GM19463 (cell line): ENCODE results near the gene PDE3B.
A peak's percentile ranks its signal among the peaks of the same experiment; 100 is the strongest.
"Not testable (repeated sequence)": the region's sequence is repeated elsewhere in the genome, so short reads cannot be mapped to it uniquely, and the experiment has no call there.

ENCODE experiments used
- ATAC-seq: cut with Tn5 transposase; IDR thresholded peaks from one replicate; pipeline ENCODE4 v1.9.1; 2021; ENCODE audit warnings: mild to moderate bottlenecking, moderate library complexity; ENCODE audit not compliant: unreplicated experiment

Gene PDE3B

DNA sequence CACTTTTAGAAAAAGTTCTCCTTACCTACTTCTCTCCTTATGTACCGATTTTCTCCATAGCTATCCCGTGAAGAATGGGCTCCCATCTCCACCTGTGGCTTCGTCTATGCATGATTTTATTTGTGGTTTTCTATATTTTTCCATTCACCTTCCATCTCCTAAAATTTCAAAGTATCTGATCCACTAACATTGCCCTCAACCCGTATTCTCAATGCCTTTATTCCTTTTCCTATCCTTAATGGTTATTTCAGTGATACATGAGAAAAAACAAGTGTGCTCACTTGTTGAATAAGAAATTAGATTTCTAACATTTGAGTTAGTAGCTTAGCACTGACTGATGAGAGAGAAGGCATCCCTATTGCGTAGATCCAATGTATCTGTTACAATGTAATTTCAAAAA is 231.6 kb downstream of the PDE3B start:
- ATAC-seq = no peak

DNA sequence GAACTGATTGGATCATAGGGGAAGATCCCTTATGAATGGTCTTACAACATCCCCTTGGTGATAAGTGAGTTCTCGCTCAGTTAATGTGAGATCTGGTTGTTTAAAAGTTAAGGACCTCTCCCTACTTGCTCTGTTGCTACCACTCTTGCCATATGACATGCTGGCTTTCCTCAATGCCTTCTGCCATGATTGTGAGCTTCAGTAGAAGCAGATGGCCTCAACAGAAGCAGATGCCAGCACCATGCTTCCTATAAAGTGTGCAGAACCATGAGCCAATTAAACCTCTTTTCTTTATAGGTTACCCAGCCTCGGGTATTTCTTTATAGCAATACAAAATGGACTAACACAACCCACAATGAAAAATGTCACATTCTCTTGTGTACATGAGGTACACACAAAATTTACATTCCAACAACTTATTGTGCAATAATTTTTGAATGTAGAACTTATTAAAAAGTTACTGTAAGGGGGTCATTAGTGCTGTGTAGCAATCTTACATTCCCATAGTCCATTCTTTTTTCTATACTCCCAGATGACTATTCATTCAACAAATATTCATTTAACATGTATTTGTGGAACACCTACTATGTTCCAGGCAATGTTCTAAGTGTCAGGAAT is 238.1 kb downstream of the PDE3B start:
- no peak for ATAC-seq

DNA sequence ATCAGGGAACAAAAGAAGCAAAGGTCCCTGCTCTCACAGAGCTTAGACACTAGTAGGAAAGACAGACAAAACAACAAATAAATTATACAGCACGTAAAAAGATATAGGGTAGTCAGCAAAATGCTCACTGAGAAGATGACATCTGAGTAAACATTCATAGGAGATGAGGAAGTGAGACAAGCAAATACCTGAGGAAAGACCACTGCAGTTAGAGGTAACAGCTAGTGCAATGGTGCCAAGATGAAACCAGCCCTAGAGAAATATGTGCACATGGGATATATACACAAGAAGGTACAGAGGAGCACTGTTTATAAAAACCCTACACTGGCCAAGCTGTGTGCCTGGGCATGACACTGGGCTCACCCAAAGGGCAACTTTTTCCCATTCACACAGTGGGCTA is 238.6 kb downstream of the PDE3B start:
- no peak for ATAC-seq

DNA sequence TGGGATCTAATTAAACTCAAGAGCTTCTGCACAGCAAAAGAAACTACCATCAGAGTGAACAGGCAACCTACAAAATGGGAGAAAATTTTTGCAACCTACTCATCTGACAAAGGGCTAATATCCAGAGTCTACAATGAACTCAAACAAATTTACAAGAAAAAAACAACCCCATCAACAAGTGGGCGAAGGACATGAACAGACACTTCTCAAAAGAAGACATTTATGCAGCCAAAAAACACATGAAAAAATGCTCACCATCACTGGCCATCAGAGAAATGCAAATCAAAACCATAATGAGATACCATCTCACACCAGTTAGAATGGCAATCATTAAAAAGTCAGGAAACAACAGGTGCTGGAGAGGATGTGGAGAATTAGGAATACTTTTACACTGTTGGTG is 240.1 kb downstream of the PDE3B start:
- not testable (repeated sequence) for ATAC-seq

DNA sequence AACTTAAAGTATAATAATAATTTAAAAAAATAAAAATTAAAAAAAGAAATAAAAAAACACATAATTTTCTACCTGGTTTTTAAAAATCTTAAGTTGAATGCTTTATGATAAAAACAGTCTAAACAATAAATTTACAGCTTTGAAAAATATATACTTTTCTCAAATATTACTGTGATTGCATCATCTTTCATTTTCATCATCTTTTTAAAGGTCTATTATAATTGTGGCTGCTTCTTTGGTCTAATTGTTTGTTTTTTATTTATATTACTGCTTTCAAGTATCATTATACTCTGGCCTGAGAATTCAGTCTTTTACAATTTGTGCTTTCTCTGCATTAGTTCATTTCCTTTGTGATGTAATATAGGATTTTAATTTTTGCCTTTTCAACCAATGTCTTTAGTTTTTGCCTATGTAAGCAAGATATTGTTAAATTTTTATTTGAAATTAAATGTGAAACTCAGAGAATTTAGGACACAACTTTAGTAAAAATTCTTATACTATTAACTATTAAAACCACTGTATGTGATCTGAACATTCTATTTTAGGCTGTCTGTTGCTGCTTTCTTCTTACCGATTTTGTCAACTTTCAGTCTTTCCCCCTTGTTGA is 241.2 kb downstream of the PDE3B start:
- no peak for ATAC-seq

DNA sequence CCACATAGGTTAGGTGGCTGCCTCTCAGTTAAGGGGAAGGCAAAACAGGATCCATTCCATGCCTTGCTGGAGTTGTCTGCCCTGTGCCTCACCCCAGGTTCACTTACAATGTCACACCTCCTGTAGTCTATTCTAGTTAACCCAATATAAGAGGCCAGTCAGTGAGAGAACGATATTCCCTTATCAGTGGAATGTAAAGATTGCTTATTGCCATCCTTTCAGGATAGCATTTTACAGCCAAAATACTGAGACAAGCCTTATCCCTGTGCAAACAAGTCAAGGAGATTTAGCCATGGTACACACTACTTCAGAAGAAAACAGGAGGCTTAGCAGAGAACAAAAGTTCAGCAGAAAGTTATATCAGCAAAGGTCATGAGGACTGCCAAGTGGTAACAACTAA is 242.9 kb downstream of the PDE3B start:
- ATAC-seq = no peak

DNA sequence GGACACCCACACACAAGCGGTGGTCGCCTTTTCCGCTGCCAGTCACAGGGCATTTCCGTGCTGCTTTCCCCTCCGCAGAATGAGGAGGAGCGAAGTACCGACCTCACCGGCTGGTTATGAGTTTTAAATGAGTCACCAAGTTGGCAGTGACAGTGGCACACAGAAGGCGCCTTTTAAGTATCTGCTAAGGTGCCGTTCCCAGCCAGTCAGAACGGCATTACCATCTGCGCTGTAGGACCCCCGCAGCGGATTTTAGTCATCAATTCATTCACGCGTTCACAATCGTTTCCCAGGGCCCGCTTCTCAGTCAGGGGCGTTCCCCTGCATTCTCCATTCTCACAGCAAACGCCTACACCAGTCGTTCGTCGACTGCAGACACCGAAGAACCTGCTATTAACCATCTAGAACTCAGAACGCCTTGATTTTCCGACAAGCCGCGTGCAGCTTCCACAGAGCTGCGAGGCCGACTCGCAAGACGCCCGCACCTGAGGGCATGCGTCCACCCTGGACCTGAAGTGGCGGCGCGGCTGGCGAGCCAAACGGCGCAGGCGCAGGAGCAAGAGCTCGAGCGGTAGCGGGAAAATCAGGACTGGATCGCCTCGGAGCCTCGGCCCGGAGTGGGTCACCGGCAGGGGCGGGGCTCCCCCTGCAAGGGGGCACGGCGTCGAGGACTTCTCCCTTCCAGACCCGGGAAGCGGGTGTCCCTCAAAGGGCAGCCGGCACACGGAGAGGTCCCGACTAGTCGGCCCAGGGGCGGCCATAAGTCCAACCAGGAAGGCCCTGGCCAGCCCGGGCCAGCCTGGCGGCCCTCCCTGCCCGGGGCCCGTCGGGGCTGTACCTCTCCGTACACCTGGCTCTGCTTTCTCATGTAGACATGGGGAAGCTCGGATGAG is 247.8 kb downstream of the PDE3B start:
- ATAC-seq = peak; percentile 42

DNA sequence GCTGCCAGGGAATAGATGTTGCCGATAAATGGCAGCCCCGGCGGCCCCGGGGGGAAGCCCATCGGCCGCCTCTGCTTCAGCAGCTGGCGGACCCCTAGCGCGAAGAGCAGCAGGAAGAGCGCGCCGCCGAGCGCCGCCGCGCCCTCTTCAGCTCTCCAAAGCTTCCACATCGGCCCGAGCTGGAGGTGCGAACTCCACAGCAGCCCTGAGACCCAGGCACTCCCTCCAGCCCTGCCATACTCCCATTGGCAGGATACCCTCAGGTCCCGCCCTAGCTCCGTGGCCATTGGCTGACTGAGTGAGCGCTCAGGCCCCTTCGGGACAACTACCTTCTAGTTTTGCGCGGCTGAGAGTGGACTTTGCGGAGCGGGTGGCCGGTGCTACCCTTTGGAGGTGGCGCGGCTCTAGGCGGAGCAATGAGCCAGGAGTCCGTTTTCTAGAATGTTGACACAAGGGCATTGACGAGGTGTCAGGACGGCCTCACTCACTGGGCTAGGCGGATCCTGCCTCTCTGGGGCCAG is 248.5 kb downstream of the PDE3B start, which contains the start of gene CYP2R1:
Gene CYP2R1 (minus strand): TSS at position 196 of the 521 bp plus-strand sequence. CDS start 26 bp downstream, at position 170.
- ATAC-seq = peak; percentile 92

DNA sequence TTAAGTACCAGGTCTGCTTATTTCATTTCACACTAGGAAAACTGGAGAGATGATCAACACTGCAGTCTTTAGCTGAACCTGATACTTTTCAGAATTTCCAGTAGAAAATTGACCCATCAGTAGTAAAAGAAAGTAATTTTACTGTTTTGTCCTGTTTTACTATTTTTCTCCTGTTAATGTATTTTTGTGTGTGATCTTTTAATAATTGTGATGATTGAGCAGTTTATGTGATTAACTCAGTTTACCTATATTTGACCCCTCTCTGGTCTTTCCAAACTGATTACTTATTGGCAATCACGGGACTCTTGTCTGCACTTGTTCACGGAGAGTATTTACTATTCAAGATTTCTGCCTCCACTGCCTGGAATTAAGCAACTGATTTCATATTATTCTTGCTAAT is 249.0 kb downstream of the PDE3B start:
- no peak for ATAC-seq

DNA sequence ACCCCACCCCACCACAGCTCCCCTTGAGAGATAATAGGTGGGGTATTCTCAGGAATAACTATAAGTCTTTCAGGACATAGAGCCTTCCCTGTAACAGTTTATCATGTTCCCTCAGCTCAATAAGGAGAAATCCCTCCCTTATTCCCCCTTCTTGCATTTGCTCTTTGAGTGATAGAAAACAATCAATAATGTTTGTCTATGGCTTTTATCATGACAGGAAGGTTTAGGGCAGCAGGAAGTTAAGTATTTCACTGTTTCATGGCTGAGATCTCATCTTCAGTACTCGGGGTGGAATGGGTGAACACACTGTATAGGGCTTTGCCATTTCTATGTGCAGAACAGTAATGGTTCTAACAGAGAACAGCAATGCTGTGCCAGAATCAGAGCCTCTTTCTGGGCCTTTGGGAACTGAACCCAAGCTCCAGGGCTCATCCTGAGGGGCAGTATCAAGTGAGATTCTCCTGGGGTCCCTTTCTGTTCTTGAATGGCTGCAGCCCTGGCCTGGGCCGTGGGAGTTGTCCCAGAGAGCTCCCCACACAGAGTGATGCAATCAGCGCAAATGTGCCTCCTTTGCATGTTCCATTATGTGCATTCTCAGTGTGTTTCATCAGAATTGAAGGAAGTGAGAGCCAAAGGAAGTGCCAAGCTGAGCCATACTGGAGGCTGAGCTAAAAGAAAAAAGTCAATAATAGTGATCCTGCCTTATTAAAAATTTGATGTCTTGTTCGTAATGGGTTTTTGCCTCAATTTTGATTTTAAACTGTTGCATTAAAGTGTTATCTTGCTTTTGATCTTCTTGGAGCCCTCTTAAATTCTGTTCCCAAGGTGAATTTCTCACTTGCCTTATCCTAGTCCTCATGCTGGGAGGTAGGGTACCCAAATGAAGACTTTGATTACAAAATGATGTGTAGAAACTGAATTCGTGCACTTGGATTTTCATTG is 251.3 kb downstream of the PDE3B start:
- ATAC-seq = no peak

DNA sequence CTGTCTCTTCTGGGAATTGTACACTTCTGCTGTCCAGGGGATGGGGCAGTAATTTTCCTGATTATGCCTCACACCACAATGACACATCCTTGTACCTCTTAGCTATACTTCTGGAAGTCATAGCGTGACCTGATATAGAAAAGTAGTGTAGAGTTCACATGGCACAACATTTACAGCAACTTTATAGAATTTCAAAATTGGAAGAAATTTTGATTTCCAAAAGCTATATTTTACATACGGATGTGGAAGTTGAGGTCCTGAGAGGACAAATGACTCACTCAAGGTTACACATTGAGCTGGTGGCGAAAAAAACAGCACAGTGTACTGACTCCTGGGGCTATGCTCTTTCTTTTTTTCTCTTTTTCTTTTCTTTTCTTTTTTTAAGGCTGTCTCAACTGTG is 254.8 kb downstream of the PDE3B start:
- no peak for ATAC-seq

DNA sequence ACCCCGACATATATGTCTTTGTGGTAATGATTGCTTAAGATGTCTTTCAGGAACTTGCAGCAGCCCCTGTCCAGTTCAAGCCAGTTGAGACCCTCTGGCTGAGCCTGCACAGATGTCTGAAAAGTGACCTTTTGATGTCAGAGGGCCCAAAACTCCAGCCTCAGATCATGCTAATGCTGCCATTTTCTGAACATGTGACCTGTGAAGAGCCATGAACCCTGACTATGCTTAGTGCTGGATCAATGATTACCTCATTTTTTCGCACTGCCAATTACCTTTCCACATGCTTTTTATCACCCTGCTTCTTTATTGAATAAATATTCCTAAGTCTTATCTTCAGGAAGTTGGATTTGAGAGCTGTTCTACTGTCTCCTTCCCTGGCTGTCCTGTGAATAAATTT is 255.3 kb downstream of the PDE3B start:
- ATAC-seq = no peak

DNA sequence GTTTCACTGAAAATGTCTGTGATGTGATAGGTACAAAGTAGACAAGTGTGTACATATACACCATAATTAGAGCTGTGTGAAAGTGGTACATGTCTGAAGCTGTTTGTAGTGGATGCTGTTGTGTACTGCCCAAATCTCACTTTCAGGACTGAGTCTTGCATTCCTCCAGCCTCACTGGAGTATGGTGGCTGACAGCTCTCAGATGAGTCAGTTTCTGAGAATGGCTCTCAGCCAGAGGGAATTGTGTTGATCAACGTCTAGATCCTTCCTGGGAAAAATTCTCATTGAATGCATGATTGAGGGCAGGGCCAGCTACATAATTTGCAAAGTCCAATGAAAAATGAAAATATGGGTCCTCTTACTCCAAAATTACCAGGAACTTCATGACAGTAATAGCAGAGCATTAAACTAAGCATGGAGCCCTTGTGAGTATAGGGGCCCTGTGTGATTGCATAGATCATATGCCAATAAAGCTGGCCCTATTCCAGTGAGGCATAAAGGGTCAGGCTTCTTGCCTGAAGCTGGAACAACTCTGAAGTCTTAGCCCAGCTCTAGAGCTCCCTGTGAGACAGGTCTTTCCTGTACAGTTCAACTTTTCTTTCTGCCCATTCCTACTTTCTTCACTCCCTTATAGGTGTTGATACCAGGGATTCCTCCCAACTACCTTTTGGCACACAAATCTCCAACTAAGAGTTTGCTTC is 259.2 kb downstream of the PDE3B start:
- ATAC-seq = no peak

DNA sequence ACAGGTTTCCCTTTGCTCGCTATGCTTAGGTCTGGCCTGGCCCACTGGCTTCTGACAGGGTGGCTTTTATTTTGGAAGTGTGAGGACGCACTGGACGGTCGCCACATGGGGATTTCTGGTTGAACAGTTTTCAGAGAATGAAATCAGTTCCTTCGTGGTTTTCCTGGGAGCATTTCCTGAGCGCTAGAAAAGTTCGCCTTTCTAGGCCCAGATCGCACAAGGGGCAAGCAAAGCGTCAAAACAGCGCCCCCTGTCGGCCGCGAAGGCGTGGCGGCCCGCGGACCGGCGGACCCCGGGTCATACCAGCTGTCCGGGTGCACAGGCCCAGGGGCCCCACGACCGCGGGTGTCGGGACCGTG is 261.1 kb downstream of the PDE3B start:
- peak; percentile 37 for ATAC-seq

DNA sequence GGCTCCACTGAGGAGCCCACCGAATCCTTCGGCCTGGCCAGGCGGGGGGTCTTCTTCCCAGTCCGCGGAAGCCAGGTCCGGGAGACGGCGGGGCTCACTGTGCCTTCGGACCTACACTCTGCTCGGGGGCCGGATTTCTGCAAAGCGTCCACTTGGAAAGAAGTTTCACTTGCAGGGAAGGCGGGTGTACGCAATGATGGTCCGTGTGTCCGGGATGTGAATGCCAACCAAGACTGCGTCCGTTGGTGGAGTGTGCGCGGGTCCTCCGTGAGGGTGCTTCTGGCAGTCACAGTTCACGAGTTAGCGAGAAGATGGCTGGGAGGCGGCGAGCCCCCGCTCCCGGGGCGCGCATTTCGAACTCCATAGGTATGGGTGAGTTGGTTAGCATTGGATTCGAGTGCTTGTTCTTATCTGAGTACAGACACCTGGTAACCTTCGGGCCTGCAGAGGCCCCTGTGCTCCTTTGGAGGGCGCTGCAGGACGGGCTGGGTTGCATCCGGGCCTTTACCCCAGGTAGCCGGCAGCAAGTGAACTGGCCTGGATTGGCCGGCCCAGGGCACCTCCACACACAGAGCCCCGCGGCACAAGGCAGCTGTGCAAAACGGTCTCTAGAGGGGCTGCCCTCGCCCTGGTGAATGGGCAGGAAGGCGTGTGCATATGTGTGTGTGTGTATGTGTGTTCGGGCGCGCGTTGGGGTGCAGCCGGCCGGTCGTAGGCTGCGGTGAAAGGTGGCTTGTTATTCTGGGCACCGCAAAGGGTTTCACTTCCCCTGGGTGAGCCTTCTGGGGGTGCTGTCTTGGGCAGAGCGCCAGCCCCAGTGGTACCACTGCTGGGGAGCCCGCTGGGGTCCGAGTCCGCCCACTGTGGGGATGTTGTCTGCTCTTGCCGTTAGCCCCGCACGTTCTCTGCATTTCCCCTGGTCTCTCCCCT is 261.8 kb downstream of the PDE3B start:
- ATAC-seq = peak; percentile 63

DNA sequence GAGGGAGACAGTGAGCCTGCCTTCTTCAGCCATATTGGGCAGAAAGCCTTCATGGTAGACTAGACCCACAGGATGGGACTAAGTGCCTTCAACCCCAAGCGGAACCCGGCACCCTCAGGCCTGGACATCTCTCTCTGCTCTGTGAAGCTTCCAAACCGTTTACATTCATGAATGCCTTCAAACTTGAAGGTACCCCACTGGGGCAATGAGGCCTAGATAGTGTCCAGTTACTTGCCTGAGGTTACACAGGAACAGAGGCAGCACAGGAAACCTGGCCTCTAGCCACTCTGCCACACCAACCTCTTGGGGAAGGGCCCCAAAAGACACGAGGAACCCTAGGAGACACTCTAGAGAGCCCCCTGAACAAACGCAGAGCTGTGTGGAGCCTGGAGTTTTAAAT is 263.0 kb downstream of the PDE3B start:
- no peak for ATAC-seq

DNA sequence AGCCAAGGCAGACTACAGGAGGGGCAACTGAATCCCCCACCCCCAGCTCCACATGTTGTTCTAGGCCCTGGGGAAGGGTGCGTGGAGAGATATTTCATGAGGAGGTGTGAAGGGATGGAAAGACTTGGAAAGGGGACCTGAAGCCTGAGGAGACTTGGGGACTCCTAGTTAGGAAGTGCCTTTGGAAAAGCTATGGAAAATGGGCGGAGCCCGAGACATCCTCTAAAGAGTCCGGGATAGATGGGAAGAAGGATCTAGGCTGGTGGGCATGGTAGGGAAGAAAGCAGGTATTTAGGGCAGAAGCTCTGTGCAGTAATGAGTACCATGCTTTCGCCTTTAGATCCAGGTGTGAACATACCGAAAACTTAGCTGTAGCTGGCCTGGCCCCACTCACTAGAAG is 263.4 kb downstream of the PDE3B start:
- ATAC-seq = no peak

DNA sequence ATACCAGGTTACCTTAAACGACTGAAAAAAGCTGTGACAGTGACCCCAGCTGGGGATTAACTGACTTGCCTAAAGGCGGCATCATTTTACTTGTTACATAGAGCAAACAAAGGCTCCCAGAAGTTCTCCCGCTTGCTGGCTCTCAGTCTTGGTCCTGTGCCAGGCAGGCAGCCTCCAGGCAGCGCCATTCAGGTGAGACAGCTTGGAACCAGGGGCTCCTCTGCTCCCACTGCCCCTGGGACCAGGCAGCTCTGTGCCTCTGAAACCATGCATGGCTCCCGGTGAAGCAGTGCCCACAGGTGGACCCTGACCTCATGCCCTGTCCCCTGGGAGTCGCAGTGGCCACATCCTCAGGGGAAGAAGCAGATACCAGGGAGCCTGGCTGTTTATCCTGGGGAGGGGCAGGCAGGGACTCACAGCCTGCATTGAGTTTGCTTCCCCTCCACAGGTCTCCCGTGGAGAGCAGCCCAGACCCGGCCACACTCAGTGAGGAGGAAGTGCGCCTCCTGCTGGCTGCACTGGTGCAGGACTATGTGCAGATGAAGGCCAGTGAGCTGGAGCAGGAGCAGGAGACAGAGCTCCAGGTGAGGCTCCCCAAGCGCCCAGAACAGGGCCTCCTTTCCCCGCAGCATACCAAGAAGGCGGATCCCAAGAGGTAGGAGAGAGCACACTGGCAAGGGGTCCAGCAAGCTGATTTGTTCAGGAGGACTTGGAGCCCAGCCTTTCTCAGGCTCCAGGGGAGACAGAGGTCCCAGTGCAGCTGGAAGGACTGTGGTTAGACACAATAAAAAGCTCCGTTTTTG is 264.0 kb downstream of the PDE3B start:
- ATAC-seq = peak; percentile 41
